Calu3 (cell line): ENCODE measurements around the gene TTC29. TPM values are rescaled to one million over a fixed set of nuclear protein-coding genes. Genes with fewer than 3 reads are reported as not detected.
A peak's percentile ranks its signal among the peaks of the same experiment; 100 is the strongest.

Experiments used
- BruUV-seq: library from RNA; stranded (reverse); fragments of 400-500 nt; replicated peaks from 2 replicates; lab custom pipeline; 2021; lab: Mats Ljungman, UMichigan
- CTCF ChIA-PET: fragments of 300-600 bp; sonication (Branson Sonifier 250); formaldehyde crosslinking; loops from one replicate; lab custom pipeline; 2022; ENCODE audit warnings: antibody characterized with exemption; lab: Charles Lee
- DNase-seq: peaks from one replicate; pipeline ENCODE4 v3.0.0; 2022
- H3K27ac Mint-ChIP-seq: one replicate; pipeline ENCODE4 v1.8.0; 2022; ENCODE audit warnings: mixed read lengths; ENCODE audit not compliant: unreplicated experiment
- H3K27me3 Mint-ChIP-seq: one replicate; pipeline ENCODE4 v1.8.0; 2022; ENCODE audit warnings: mixed read lengths; ENCODE audit not compliant: unreplicated experiment
- H3K36me3 Mint-ChIP-seq: one replicate; pipeline ENCODE4 v1.8.0; 2022; ENCODE audit warnings: mild to moderate bottlenecking, moderate library complexity, mixed read lengths; ENCODE audit not compliant: insufficient read depth, unreplicated experiment
- H3K4me1 Mint-ChIP-seq: one replicate; pipeline ENCODE4 v1.8.0; 2022; ENCODE audit warnings: mild to moderate bottlenecking, low read depth, mixed read lengths; ENCODE audit not compliant: unreplicated experiment
- H3K4me3 Mint-ChIP-seq: one replicate; pipeline ENCODE4 v1.8.0; 2022; ENCODE audit warnings: mild to moderate bottlenecking, low read depth, moderate library complexity, mixed read lengths; ENCODE audit not compliant: unreplicated experiment
- H3K9me3 Mint-ChIP-seq: one replicate; pipeline ENCODE4 v1.8.0; 2022; ENCODE audit warnings: low read depth, mixed read lengths; ENCODE audit not compliant: unreplicated experiment
- intact Hi-C: fragments of 100-400 bp; cut with micrococcal nuclease; formaldehyde crosslinking; loops from one replicate; pipeline ENCODE4 v1.10.0; 2022; ENCODE audit not compliant: unreplicated experiment
- total RNA-seq: library from RNA; stranded (reverse); gene quantifications from 2 replicates; pipeline ENCODE4 v1.2.3, GENCODE V29; 2022
- TF ChIP-seq, protein P1 (sequence below): fragments of 200-600 bp; IDR thresholded peaks from one replicate; pipeline ENCODE4 v1.8.0; 2022; ENCODE audit warnings: antibody characterized with exemption; ENCODE audit not compliant: unreplicated experiment

TTC29 gene
- total RNA-seq, 1 experiment from 2014 or later, result not detected

DNA sequence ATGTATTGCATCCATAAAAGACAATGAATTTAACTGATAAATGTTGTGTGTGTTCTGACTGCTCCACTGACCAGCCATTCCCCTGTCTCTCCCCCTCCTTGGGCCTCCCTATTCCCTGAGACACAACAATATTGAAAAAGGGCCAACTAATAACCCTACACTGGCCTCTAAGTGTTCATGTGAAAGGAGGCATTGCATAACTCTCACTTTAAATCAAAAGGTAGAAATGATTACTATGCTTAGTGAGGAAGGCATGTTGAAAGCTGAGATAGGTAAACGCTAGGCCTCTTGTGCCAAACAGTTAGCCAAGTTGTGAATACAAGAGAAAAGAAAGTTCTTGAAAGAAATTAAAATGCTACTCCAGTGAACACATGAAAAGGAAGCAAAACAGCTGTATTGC lies 154.2 kb downstream of the TTC29 start:
- Mint-ChIP-seq H3K9me3 (no peaks in the 10 kb centered on the region), H3K36me3 (no peaks in the 10 kb centered on the region), H3K27ac (no peak overlapping the region), H3K27me3 (no peaks in the 10 kb centered on the region), H3K4me3 (no peak overlapping the region), H3K4me1 (peaks cover 8% of the 10 kb centered on the region)
- no TSS peak for BruUV-seq
- no peak for DNase-seq
- CTCF ChIA-PET, result no interaction called here
- intact Hi-C loops, result loop anchor here (5.0 kb wide), 1 partner anchor 36 kb away; no protein-coding TSS in a partner anchor
- TF ChIP-seq, protein P1, sequence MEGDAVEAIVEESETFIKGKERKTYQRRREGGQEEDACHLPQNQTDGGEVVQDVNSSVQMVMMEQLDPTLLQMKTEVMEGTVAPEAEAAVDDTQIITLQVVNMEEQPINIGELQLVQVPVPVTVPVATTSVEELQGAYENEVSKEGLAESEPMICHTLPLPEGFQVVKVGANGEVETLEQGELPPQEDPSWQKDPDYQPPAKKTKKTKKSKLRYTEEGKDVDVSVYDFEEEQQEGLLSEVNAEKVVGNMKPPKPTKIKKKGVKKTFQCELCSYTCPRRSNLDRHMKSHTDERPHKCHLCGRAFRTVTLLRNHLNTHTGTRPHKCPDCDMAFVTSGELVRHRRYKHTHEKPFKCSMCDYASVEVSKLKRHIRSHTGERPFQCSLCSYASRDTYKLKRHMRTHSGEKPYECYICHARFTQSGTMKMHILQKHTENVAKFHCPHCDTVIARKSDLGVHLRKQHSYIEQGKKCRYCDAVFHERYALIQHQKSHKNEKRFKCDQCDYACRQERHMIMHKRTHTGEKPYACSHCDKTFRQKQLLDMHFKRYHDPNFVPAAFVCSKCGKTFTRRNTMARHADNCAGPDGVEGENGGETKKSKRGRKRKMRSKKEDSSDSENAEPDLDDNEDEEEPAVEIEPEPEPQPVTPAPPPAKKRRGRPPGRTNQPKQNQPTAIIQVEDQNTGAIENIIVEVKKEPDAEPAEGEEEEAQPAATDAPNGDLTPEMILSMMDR, result no peak

DNA sequence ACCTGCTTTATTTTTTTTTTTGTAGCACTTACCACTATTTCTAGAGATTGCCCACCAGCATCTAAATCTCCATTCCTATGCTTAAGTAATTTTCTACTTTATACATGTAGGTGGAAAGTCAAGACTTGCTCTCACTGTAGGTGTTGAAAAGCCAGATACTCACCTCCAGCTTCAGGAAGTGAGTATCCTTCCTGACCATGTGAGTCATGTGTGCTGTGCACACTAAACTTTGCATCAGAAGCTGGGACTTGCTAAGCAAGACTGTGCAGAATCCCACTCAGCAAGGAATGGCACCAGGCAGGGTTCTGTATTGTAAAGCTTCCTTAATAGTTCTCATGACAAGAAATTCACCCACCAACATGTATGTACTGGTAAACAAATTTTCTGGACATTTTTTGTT lies 155.1 kb downstream of the TTC29 start:
- no peak overlapping the region for H3K27ac Mint-ChIP-seq
- H3K27me3 Mint-ChIP-seq, result no peaks in the 10 kb centered on the region
- BruUV-seq, result no TSS peak
- no peak overlapping the region for H3K4me3 Mint-ChIP-seq
- intact Hi-C loops, result loop anchor here (5.0 kb wide), 1 partner anchor 37 kb away; no protein-coding TSS in a partner anchor
- TF ChIP-seq, protein P1, result no peak
- DNase-seq, result peak; percentile 17
- H3K36me3 Mint-ChIP-seq, result no peaks in the 10 kb centered on the region
- CTCF ChIA-PET, result interaction anchor here (0.7 to 0.8 kb wide), 3 partner anchors 13 to 847 kb away, joined by 3 to 4 read pairs (median 3); no protein-coding TSS in a partner anchor
- H3K9me3 Mint-ChIP-seq, result no peaks in the 10 kb centered on the region
- peaks cover 8% of the 10 kb centered on the region for H3K4me1 Mint-ChIP-seq

DNA sequence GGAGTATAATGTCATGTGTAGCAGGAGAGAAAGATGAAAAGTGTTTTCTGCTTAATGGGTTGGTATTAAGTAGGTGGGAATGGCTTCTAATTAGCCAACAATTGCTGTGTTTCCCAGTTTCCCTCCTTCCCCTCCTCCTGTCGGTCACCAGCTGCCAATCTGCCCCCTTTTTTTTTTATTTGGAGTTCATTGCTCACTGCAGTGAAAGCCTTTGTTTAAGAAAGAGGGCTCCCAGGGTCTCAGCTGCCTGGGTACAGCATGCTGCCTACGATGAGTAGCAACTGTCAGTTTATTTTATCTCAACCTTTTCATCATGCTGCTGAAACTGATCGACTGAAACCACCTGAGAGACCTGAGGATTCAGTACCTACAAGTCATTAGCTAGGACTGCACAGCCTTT lies 157.9 kb downstream of the TTC29 start:
- no peak overlapping the region for H3K4me3 Mint-ChIP-seq
- peaks cover 8% of the 10 kb centered on the region for H3K4me1 Mint-ChIP-seq
- intact Hi-C loops, result no loop called here
- TF ChIP-seq, protein P1, result no peak
- no peaks in the 10 kb centered on the region for H3K9me3 Mint-ChIP-seq
- no peak for DNase-seq
- no peak overlapping the region for H3K27ac Mint-ChIP-seq
- BruUV-seq, result no TSS peak
- CTCF ChIA-PET, result no interaction called here
- no peaks in the 10 kb centered on the region for H3K36me3 Mint-ChIP-seq
- H3K27me3 Mint-ChIP-seq, result no peaks in the 10 kb centered on the region

DNA sequence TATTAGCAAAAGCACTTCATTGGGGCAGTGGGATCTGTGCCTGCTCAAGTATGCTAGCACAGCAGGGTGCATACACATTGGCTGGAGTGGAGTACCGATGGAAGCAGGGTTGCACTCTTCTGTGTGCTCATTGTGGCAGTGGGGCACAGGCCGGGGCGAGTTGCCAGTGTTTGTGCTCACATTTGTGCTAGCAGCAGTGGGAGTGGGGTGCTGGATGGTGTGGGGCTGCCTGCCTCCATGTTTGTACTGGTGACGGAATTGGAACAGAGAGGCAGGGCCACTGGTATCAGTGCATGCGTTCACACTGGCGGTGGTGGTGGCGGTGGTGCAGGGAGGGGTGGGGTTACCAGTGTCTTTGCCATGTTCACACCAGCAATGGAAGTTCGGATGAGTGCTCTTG lies 169.0 kb downstream of the TTC29 start:
- Mint-ChIP-seq H3K4me1 (no peaks in the 10 kb centered on the region), H3K36me3 (no peaks in the 10 kb centered on the region), H3K9me3 (no peaks in the 10 kb centered on the region), H3K27me3 (no peaks in the 10 kb centered on the region), H3K4me3 (no peak overlapping the region), H3K27ac (no peak overlapping the region)
- CTCF ChIA-PET, result no interaction called here
- no TSS peak for BruUV-seq
- intact Hi-C loops, result no loop called here
- TF ChIP-seq, protein P1, result no peak
- DNase-seq, result no peak
